ENCODE measurements around the gene DNAAF1. TPM values are rescaled to one million over a fixed set of nuclear protein-coding genes. Genes with fewer than 3 reads are reported as not detected.

The DNAAF1 gene
- total and polyA plus RNA-seq, 2 donors (not counting 3 experiments of a cell fraction or from before 2014, with no cell fraction given) = 0.01 TPM; not detected in 1

DNA sequence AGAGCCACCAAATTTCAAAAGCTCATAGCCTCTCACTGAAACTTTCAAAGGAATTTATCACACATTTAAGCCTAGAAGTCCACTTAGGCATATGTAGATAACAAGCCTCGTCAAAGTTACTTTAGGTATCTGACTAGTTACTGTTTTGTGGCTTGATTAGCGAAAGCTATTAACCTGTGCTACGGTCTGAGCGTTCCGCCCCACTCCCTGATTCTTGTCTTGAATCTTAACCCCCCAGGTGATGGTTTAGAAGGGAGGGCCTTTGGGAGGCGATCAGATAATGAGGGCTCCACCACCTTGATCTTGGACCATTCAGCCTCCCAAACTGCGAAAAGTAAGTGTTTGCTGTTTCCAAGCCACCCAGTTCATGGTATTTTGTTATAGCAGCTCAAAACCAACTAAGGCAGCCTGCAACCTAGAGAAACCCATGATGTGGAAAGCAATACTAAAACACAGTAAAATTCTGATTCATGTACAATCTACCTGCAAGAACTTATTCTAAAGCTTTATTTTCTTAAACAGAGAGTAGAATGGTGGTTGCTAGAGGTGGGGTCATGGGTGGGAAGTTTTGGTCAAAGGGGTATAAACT, 7.2 kb upstream of the DNAAF1 start:
- H3K36me3 ChIP-seq (ENCODE audit: control insufficient read depth in 2 of 2, extremely low read depth in 1 of 2, insufficient read depth in 2 of 2, low read length in 2 of 2) = no peaks in the 10 kb centered on the region
- dilution Hi-C loops (cut with MboI; ENCODE audit: extremely low pct_ligation_motif_present, low sequenced_read_pairs) = no loop called here
- no TSS peak for BruUV-seq (replicated peaks)
- H4K20me1 ChIP-seq (replicated peaks; ENCODE audit: control insufficient read depth, extremely low read depth, insufficient read depth, low read length) = peaks cover 5% of the 10 kb centered on the region
- H3K4me2 ChIP-seq (ENCODE audit: insufficient read depth, low read length) = no peak overlapping the region
- CTCF ChIA-PET = no interaction called here
- H3K4me1 ChIP-seq (ENCODE audit: control insufficient read depth, extremely low read depth, insufficient read depth, low read length) = no peaks in the 10 kb centered on the region
- intact Hi-C loops (cut with micrococcal nuclease) = no loop called here
- DNase-seq (ENCODE audit: low read depth, low spot score) = no peak
- H3K9ac ChIP-seq (replicated peaks; ENCODE audit: extremely low read depth, insufficient read depth, low read length) = no peak overlapping the region
- no peak overlapping the region for H3K4me3 ChIP-seq (replicated peaks in 1 of 3; ENCODE audit: insufficient read depth in 1 of 3, low read depth in 1 of 3, low read length in 3 of 3)
- no peaks in the 10 kb centered on the region for H3K9me1 ChIP-seq (replicated peaks; ENCODE audit: control insufficient read depth, extremely low read depth, insufficient read depth, low read length)
- POLR2A ChIA-PET = no interaction called here
- H3K27me3 ChIP-seq (ENCODE audit: control insufficient read depth in 2 of 2, insufficient read depth in 2 of 2, low read length in 2 of 2) = no peaks in the 10 kb centered on the region
- peaks cover 20% of the 10 kb centered on the region for H3K79me2 ChIP-seq (ENCODE audit: control insufficient read depth, insufficient read depth, low read length)
- H3K9me3 ChIP-seq (replicated peaks; ENCODE audit: control insufficient read depth, insufficient read depth, low read length) = no peaks in the 10 kb centered on the region
- no peak overlapping the region for H3K27ac ChIP-seq (ENCODE audit: insufficient read depth, low read depth, low read length)
- FAIRE-seq = no peak
- H2AFZ ChIP-seq (ENCODE audit: low read depth, low read length) = no peak overlapping the region
- TF ChIP-seq POLR2AphosphoS5 (IDR thresholded peaks at IDR 0.05; ENCODE audit: insufficient read depth, low read depth, low read length) = no peak
- no peak for TF ChIP-seq GATA2 (IDR thresholded peaks at IDR 0.05; ENCODE audit: insufficient read depth, insufficient read length, low read depth, low read length)

DNA sequence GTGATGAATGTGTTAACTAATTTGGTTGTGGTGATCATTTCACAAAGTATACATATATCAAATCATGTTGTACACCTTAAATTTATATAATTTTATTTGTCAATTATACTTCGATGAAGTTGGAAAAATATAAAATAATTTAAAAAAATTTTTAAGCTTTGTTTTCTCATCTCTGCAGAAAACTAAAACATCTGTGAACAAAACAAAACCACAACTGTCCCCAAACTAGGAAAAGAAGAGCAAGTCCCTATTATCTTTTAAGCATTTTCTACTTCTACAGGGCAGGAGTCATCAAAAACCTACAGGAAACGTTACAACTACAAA, 6.6 kb upstream of the DNAAF1 start:
- H3K4me3 ChIP-seq (replicated peaks in 1 of 3; ENCODE audit: insufficient read depth in 1 of 3, low read depth in 1 of 3, low read length in 3 of 3) = no peak overlapping the region
- TF ChIP-seq POLR2AphosphoS5 (IDR thresholded peaks at IDR 0.05; ENCODE audit: insufficient read depth, low read depth, low read length) = no peak
- no peak for TF ChIP-seq EZH2 (IDR thresholded peaks at IDR 0.05; ENCODE audit: borderline replicate concordance, low read depth, low read length, severe bottlenecking)
- TF ChIP-seq FOS (IDR thresholded peaks at IDR 0.05; ENCODE audit: borderline replicate concordance, insufficient read depth, low read length) = no peak
- TF ChIP-seq, protein P1, sequence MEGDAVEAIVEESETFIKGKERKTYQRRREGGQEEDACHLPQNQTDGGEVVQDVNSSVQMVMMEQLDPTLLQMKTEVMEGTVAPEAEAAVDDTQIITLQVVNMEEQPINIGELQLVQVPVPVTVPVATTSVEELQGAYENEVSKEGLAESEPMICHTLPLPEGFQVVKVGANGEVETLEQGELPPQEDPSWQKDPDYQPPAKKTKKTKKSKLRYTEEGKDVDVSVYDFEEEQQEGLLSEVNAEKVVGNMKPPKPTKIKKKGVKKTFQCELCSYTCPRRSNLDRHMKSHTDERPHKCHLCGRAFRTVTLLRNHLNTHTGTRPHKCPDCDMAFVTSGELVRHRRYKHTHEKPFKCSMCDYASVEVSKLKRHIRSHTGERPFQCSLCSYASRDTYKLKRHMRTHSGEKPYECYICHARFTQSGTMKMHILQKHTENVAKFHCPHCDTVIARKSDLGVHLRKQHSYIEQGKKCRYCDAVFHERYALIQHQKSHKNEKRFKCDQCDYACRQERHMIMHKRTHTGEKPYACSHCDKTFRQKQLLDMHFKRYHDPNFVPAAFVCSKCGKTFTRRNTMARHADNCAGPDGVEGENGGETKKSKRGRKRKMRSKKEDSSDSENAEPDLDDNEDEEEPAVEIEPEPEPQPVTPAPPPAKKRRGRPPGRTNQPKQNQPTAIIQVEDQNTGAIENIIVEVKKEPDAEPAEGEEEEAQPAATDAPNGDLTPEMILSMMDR (IDR thresholded peaks at IDR 0.05; ENCODE audit: extremely low read depth in 1 of 2, insufficient read depth in 1 of 2, low read depth in 1 of 2, low read length in 2 of 2) = no peak
- TF ChIP-seq MYC (IDR thresholded peaks at IDR 0.05; ENCODE audit: low read depth, low read length) = no peak
- H3K27ac ChIP-seq (ENCODE audit: insufficient read depth, low read depth, low read length) = no peak overlapping the region
- no peaks in the 10 kb centered on the region for H3K9me3 ChIP-seq (replicated peaks; ENCODE audit: control insufficient read depth, insufficient read depth, low read length)
- no peaks in the 10 kb centered on the region for H3K36me3 ChIP-seq (ENCODE audit: control insufficient read depth in 2 of 2, extremely low read depth in 1 of 2, insufficient read depth in 2 of 2, low read length in 2 of 2)
- no peaks in the 10 kb centered on the region for H3K9me1 ChIP-seq (replicated peaks; ENCODE audit: control insufficient read depth, extremely low read depth, insufficient read depth, low read length)
- H2AFZ ChIP-seq (ENCODE audit: low read depth, low read length) = no peak overlapping the region
- H3K4me2 ChIP-seq (ENCODE audit: insufficient read depth, low read length) = no peak overlapping the region
- dilution Hi-C loops (cut with MboI; ENCODE audit: extremely low pct_ligation_motif_present, low sequenced_read_pairs) (no loop called here), intact Hi-C loops (cut with micrococcal nuclease) (no loop called here)
- H3K27me3 ChIP-seq (ENCODE audit: control insufficient read depth in 2 of 2, insufficient read depth in 2 of 2, low read length in 2 of 2) = no peaks in the 10 kb centered on the region
- H4K20me1 ChIP-seq (replicated peaks; ENCODE audit: control insufficient read depth, extremely low read depth, insufficient read depth, low read length) = peaks cover 7% of the 10 kb centered on the region
- BruUV-seq (replicated peaks) = no TSS peak
- CTCF ChIA-PET = no interaction called here
- POLR2A ChIA-PET = no interaction called here
- no peak for DNase-seq (ENCODE audit: low read depth, low spot score)
- H3K9ac ChIP-seq (replicated peaks; ENCODE audit: extremely low read depth, insufficient read depth, low read length) = no peak overlapping the region
- FAIRE-seq = no peak
- H3K4me1 ChIP-seq (ENCODE audit: control insufficient read depth, extremely low read depth, insufficient read depth, low read length) = no peaks in the 10 kb centered on the region
- peaks cover 25% of the 10 kb centered on the region for H3K79me2 ChIP-seq (ENCODE audit: control insufficient read depth, insufficient read depth, low read length)
